ENCODE measurements around the gene SAV1. TPM values are rescaled to one million over a fixed set of nuclear protein-coding genes. Genes with fewer than 3 reads are reported as not detected.
"Not testable (repeated sequence)": the region's sequence is repeated elsewhere in the genome, so short reads cannot be mapped to it uniquely, and the experiment has no call there.

Gene SAV1
- total RNA-seq, 1 donor from 2014 or later, result 16.7 TPM

GRCh38 chr14:50635141-50635540 is 33.0 kb downstream of the SAV1 start:
- Histone ChIP-seq H3K4me1 (ENCODE audit: control insufficient read depth in 3 of 3, insufficient read depth in 3 of 3, low read length in 3 of 3) (peaks cover 0 to 3% (median 0%) of the 10 kb centered on the region in 3 donors), H3K4me3 (ENCODE audit: low read length in 3 of 3) (no peak overlapping the region), H3K9ac (ENCODE audit: low read depth in 1 of 3, low read length in 3 of 3) (no peak overlapping the region), H3K27ac (ENCODE audit: low read depth, low read length) (no peak overlapping the region), H3K27me3 (ENCODE audit: control insufficient read depth in 3 of 3, insufficient read depth in 3 of 3, low read length in 3 of 3) (no peaks in the 10 kb centered on the region), H3K36me3 (ENCODE audit: control insufficient read depth in 3 of 3, insufficient read depth in 3 of 3, low read length in 3 of 3) (peaks cover 0 to 8% (median 7%) of the 10 kb centered on the region in 3 donors), H3K9me3 (ENCODE audit: control insufficient read depth in 3 of 3, low read length in 3 of 3) (no peaks in the 10 kb centered on the region)

- Histone ChIP-seq H3K9me3 (ENCODE audit: control insufficient read depth in 3 of 3, low read length in 3 of 3) (no peaks in the 10 kb centered on the region), H3K36me3 (ENCODE audit: control insufficient read depth in 3 of 3, insufficient read depth in 3 of 3, low read length in 3 of 3) (peaks cover 0 to 4% (median 3%) of the 10 kb centered on the region in 3 donors), H3K4me1 (ENCODE audit: control insufficient read depth in 3 of 3, insufficient read depth in 3 of 3, low read length in 3 of 3) (peaks cover 0 to 3% (median 0%) of the 10 kb centered on the region in 3 donors), H3K9ac (ENCODE audit: low read depth in 1 of 3, low read length in 3 of 3) (no peak overlapping the region), H3K4me3 (ENCODE audit: low read length in 3 of 3) (no peak overlapping the region), H3K27me3 (ENCODE audit: control insufficient read depth in 3 of 3, insufficient read depth in 3 of 3, low read length in 3 of 3) (no peaks in the 10 kb centered on the region), H3K27ac (ENCODE audit: low read depth, low read length) (no peak overlapping the region)
These were observed 34.2 kb downstream of the SAV1 start for GRCh38 chr14:50633954-50634353.

- H3K9me3 ChIP-seq (ENCODE audit: control insufficient read depth in 3 of 3, low read length in 3 of 3), result no peaks in the 10 kb centered on the region
- H3K36me3 ChIP-seq (ENCODE audit: control insufficient read depth in 3 of 3, insufficient read depth in 3 of 3, low read length in 3 of 3), result peaks cover 0 to 12% (median 4%) of the 10 kb centered on the region in 3 donors
- no peak overlapping the region for H3K27ac ChIP-seq (ENCODE audit: low read depth, low read length)
- no peaks in the 10 kb centered on the region for H3K27me3 ChIP-seq (ENCODE audit: control insufficient read depth in 3 of 3, insufficient read depth in 3 of 3, low read length in 3 of 3)
- H3K4me1 ChIP-seq (ENCODE audit: control insufficient read depth in 3 of 3, insufficient read depth in 3 of 3, low read length in 3 of 3), result peaks cover 0 to 3% (median 0%) of the 10 kb centered on the region in 3 donors
- H3K9ac ChIP-seq (ENCODE audit: low read depth in 1 of 3, low read length in 3 of 3), result no peak overlapping the region
- no peak overlapping the region for H3K4me3 ChIP-seq (ENCODE audit: low read length in 3 of 3)
These were observed 36.7 kb downstream of the SAV1 start for GRCh38 chr14:50631408-50631821.

DNA sequence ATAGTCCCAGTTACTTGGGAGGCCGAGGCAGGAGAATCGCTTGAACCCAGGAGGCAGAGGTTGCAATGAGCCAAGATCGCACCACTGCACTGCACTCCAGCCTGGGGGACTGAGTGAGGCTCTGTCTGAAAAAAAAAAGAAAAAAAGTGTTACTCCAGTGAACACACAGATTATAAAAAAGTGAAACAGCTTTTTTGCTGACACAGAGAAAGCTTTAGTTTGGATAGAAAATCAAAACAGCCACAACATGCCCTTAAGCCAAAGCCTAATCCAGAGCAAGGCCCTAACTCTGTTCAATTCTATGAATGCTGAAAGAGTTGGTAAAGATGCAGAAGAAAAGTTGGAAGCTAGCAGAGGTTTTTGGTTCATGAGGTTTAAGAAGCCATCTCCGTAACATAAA is 43.2 kb downstream of the SAV1 start:
- not testable (repeated sequence) for H3K27ac ChIP-seq (ENCODE audit: low read depth, low read length); H3K27me3 ChIP-seq (ENCODE audit: control insufficient read depth in 3 of 3, insufficient read depth in 3 of 3, low read length in 3 of 3); H3K4me3 ChIP-seq (ENCODE audit: low read length in 3 of 3); H3K9ac ChIP-seq (ENCODE audit: low read depth in 1 of 3, low read length in 3 of 3); H3K9me3 ChIP-seq (ENCODE audit: control insufficient read depth in 3 of 3, low read length in 3 of 3); H3K4me1 ChIP-seq (ENCODE audit: control insufficient read depth in 3 of 3, insufficient read depth in 3 of 3, low read length in 3 of 3)
- H3K36me3 ChIP-seq (ENCODE audit: control insufficient read depth in 3 of 3, insufficient read depth in 3 of 3, low read length in 3 of 3), result peaks cover 0 to 11% (median 0%) of the 10 kb centered on the region in 3 donors

GRCh38 chr14:50624447-50624846 is 43.7 kb downstream of the SAV1 start:
- peaks cover 0 to 11% (median 0%) of the 10 kb centered on the region in 3 donors for H3K36me3 ChIP-seq (ENCODE audit: control insufficient read depth in 3 of 3, insufficient read depth in 3 of 3, low read length in 3 of 3)
- H3K9ac ChIP-seq (ENCODE audit: low read depth in 1 of 3, low read length in 3 of 3), result no peak overlapping the region
- no peaks in the 10 kb centered on the region for H3K4me1 ChIP-seq (ENCODE audit: control insufficient read depth in 3 of 3, insufficient read depth in 3 of 3, low read length in 3 of 3)
- no peaks in the 10 kb centered on the region for H3K9me3 ChIP-seq (ENCODE audit: control insufficient read depth in 3 of 3, low read length in 3 of 3)
- H3K27ac ChIP-seq (ENCODE audit: low read depth, low read length), result no peak overlapping the region
- no peak overlapping the region for H3K4me3 ChIP-seq (ENCODE audit: low read length in 3 of 3)
- no peaks in the 10 kb centered on the region for H3K27me3 ChIP-seq (ENCODE audit: control insufficient read depth in 3 of 3, insufficient read depth in 3 of 3, low read length in 3 of 3)

DNA sequence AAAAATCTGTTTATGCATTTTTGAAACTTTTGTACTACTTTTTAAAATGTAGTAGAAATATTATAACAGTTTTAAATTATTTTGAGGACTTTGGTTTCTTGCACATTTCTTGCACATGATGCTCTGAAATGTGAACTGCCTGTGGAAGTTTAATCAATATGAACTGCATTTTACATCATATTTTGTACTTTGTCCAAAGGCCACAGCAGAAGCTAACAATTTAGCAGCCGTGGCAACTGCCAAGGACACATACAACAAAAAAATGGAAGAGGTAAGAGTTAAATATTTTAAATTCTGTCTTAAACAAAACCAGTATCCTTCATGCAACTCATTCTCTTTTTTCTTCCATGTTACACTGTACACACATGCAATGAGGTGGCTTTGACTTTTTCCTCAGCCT is 45.1 kb downstream of the SAV1 start:
- peaks cover 0 to 6% (median 0%) of the 10 kb centered on the region in 3 donors for H3K36me3 ChIP-seq (ENCODE audit: control insufficient read depth in 3 of 3, insufficient read depth in 3 of 3, low read length in 3 of 3)
- H3K9me3 ChIP-seq (ENCODE audit: control insufficient read depth in 3 of 3, low read length in 3 of 3), result no peaks in the 10 kb centered on the region
- no peak overlapping the region for H3K4me3 ChIP-seq (ENCODE audit: low read length in 3 of 3)
- H3K27me3 ChIP-seq (ENCODE audit: control insufficient read depth in 3 of 3, insufficient read depth in 3 of 3, low read length in 3 of 3), result no peaks in the 10 kb centered on the region
- no peak overlapping the region for H3K27ac ChIP-seq (ENCODE audit: low read depth, low read length)
- no peaks in the 10 kb centered on the region for H3K4me1 ChIP-seq (ENCODE audit: control insufficient read depth in 3 of 3, insufficient read depth in 3 of 3, low read length in 3 of 3)
- no peak overlapping the region for H3K9ac ChIP-seq (ENCODE audit: low read depth in 1 of 3, low read length in 3 of 3)

GRCh38 chr14:50620341-50620740 is 47.8 kb downstream of the SAV1 start:
- peaks cover 0 to 4% (median 0%) of the 10 kb centered on the region in 3 donors for H3K36me3 ChIP-seq (ENCODE audit: control insufficient read depth in 3 of 3, insufficient read depth in 3 of 3, low read length in 3 of 3)
- no peaks in the 10 kb centered on the region for H3K9me3 ChIP-seq (ENCODE audit: control insufficient read depth in 3 of 3, low read length in 3 of 3)

GRCh38 chr14:50619569-50620141 is 48.5 kb downstream of the SAV1 start:
- Histone ChIP-seq H3K9ac (ENCODE audit: low read depth in 1 of 3, low read length in 3 of 3) (no peak overlapping the region), H3K9me3 (ENCODE audit: control insufficient read depth in 3 of 3, low read length in 3 of 3) (no peaks in the 10 kb centered on the region), H3K4me1 (ENCODE audit: control insufficient read depth in 3 of 3, insufficient read depth in 3 of 3, low read length in 3 of 3) (no peaks in the 10 kb centered on the region), H3K4me3 (ENCODE audit: low read length in 3 of 3) (no peak overlapping the region), H3K27me3 (ENCODE audit: control insufficient read depth in 3 of 3, insufficient read depth in 3 of 3, low read length in 3 of 3) (no peaks in the 10 kb centered on the region), H3K36me3 (ENCODE audit: control insufficient read depth in 3 of 3, insufficient read depth in 3 of 3, low read length in 3 of 3) (peaks cover 0 to 4% (median 0%) of the 10 kb centered on the region in 3 donors), H3K27ac (ENCODE audit: low read depth, low read length) (no peak overlapping the region)

More at GRCh38 chr14:50620341-50620740, 47.8 kb downstream of the SAV1 start:
- H3K4me3 ChIP-seq (ENCODE audit: low read length in 3 of 3), result no peak overlapping the region
- H3K4me1 ChIP-seq (ENCODE audit: control insufficient read depth in 3 of 3, insufficient read depth in 3 of 3, low read length in 3 of 3), result no peaks in the 10 kb centered on the region
- H3K27ac ChIP-seq (ENCODE audit: low read depth, low read length), result no peak overlapping the region
- H3K27me3 ChIP-seq (ENCODE audit: control insufficient read depth in 3 of 3, insufficient read depth in 3 of 3, low read length in 3 of 3), result no peaks in the 10 kb centered on the region
- no peak overlapping the region for H3K9ac ChIP-seq (ENCODE audit: low read depth in 1 of 3, low read length in 3 of 3)

- Histone ChIP-seq H3K27ac (ENCODE audit: low read depth, low read length) (no peak overlapping the region), H3K27me3 (ENCODE audit: control insufficient read depth in 3 of 3, insufficient read depth in 3 of 3, low read length in 3 of 3) (no peaks in the 10 kb centered on the region), H3K36me3 (ENCODE audit: control insufficient read depth in 3 of 3, insufficient read depth in 3 of 3, low read length in 3 of 3) (peaks cover 0 to 2% (median 0%) of the 10 kb centered on the region in 3 donors), H3K9ac (ENCODE audit: low read depth in 1 of 3, low read length in 3 of 3) (no peak overlapping the region), H3K4me1 (ENCODE audit: control insufficient read depth in 3 of 3, insufficient read depth in 3 of 3, low read length in 3 of 3) (no peaks in the 10 kb centered on the region), H3K9me3 (ENCODE audit: control insufficient read depth in 3 of 3, low read length in 3 of 3) (no peaks in the 10 kb centered on the region), H3K4me3 (ENCODE audit: low read length in 3 of 3) (no peak overlapping the region)
These were observed 51.8 kb downstream of the SAV1 start for GRCh38 chr14:50616275-50616674.

DNA sequence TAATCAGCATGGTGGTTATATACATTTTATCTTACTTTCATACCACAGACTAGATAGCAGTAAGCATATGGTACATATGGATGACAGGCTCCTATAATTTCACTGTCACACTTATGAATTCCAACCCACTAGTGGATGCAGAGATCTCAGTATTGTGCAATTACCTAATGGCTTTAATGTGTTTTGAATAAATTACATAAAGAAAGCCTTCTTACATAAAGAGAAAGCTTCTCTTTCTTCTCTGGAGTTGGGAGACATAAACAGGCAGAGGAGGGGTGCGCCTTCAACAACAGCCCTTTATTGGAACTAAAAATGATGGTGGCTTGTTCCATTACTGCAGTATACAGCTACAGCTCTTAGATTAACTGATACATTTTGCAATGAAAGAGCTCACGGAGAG is 52.6 kb downstream of the SAV1 start:
- Histone ChIP-seq H3K9me3 (ENCODE audit: control insufficient read depth in 3 of 3, low read length in 3 of 3) (no peaks in the 10 kb centered on the region), H3K4me3 (ENCODE audit: low read length in 3 of 3) (no peak overlapping the region), H3K27me3 (ENCODE audit: control insufficient read depth in 3 of 3, insufficient read depth in 3 of 3, low read length in 3 of 3) (no peaks in the 10 kb centered on the region), H3K4me1 (ENCODE audit: control insufficient read depth in 3 of 3, insufficient read depth in 3 of 3, low read length in 3 of 3) (peaks cover 0 to 4% (median 4%) of the 10 kb centered on the region in 3 donors), H3K27ac (ENCODE audit: low read depth, low read length) (no peak overlapping the region), H3K9ac (ENCODE audit: low read depth in 1 of 3, low read length in 3 of 3) (no peak overlapping the region), H3K36me3 (ENCODE audit: control insufficient read depth in 3 of 3, insufficient read depth in 3 of 3, low read length in 3 of 3) (peaks cover 0 to 2% (median 0%) of the 10 kb centered on the region in 3 donors)
